Endothelial cell (in vitro differentiated cells): ENCODE data around the gene NADK2. TPM values are rescaled to one million over a fixed set of nuclear protein-coding genes. Genes with fewer than 3 reads are reported as not detected.
"Not testable (repeated sequence)": the region's sequence is repeated elsewhere in the genome, so short reads cannot be mapped to it uniquely, and the experiment has no call there.

Experiments
- DNase-seq: peaks from one replicate; pipeline ENCODE4 v3.0.0; 2021; ENCODE audit warnings: low spot score
- H3K27ac Mint-ChIP-seq: one replicate; pipeline ENCODE4 v1.8.0; 2021; ENCODE audit warnings: mixed read lengths, inconsistent platforms; ENCODE audit not compliant: unreplicated experiment
- H3K27me3 Mint-ChIP-seq: one replicate; pipeline ENCODE4 v1.8.0; 2021; ENCODE audit warnings: mild to moderate bottlenecking, moderate library complexity, mixed read lengths, inconsistent platforms; ENCODE audit not compliant: unreplicated experiment
- H3K36me3 Mint-ChIP-seq: one replicate; pipeline ENCODE4 v1.8.0; 2021; ENCODE audit warnings: mild to moderate bottlenecking, low read depth, mixed read lengths, inconsistent platforms; ENCODE audit not compliant: unreplicated experiment
- H3K4me1 Mint-ChIP-seq: one replicate; pipeline ENCODE4 v1.8.0; 2021; ENCODE audit warnings: mild to moderate bottlenecking, mixed read lengths, inconsistent platforms; ENCODE audit not compliant: unreplicated experiment
- H3K4me3 Mint-ChIP-seq: one replicate; pipeline ENCODE4 v1.8.0; 2021; ENCODE audit warnings: mild to moderate bottlenecking, mixed read lengths, inconsistent platforms; ENCODE audit not compliant: unreplicated experiment
- H3K9me3 Mint-ChIP-seq: one replicate; pipeline ENCODE4 v1.8.0; 2021; ENCODE audit warnings: mixed read lengths, inconsistent platforms; ENCODE audit not compliant: unreplicated experiment
- CTCF ChIP-seq: fragments of 200-600 bp; sonication (generic); IDR thresholded peaks from one replicate; pipeline ENCODE4 v1.5.0; 2021; ENCODE audit warnings: antibody characterized with exemption; ENCODE audit not compliant: unreplicated experiment
- long read RNA-seq: library from polyadenylated mRNA; unstranded; transcript quantifications from one replicate; pipeline ENCODE4 v2.0.0, GENCODE V29; 2020; ENCODE audit not compliant: unreplicated experiment
- total RNA-seq: library from RNA; stranded (reverse); fragmentation: NEBNext Ultra II Directional; extraction: Animal tissue kit (Norgen Biotek cat#: 25700); gene quantifications from one replicate; pipeline ENCODE4 v1.2.1, GENCODE V29; 2021; ENCODE audit not compliant: unreplicated experiment

NADK2 gene
- total RNA-seq: 27.0 TPM
- long read RNA-seq, partial matches to known transcripts: 0 of 7 reads
- long read RNA-seq, other reads (novel, unspliced or antisense): 4 of 7 reads

GRCh38 chr5:36241631-36242533 lies at the start of gene NADK2:
Gene NADK2, minus strand, starts transcription at chr5:36241925. Its CDS starts 127 bp downstream, at chr5:36241798.
- DNase-seq: peak; percentile 97
- TF ChIP-seq CTCF: peak; percentile 73
- H3K4me3 Mint-ChIP-seq: peak within 1 kb of the TSS; percentile 91
- no peaks in the 10 kb centered on the region for H3K9me3 Mint-ChIP-seq
- no peaks in the 10 kb centered on the region for H3K36me3 Mint-ChIP-seq
- peaks cover 18% of the 10 kb centered on the region for H3K4me1 Mint-ChIP-seq
- H3K27ac Mint-ChIP-seq: peak within 1 kb of the TSS; percentile 96
- H3K27me3 Mint-ChIP-seq: peaks cover 5% of the 10 kb centered on the region

GRCh38 chr5:36285837-36286615 lies 44.3 kb upstream of the NADK2 start:
- H3K36me3 Mint-ChIP-seq: no peaks in the 10 kb centered on the region
- no peak for DNase-seq
- H3K27me3 Mint-ChIP-seq: no peaks in the 10 kb centered on the region
- H3K9me3 Mint-ChIP-seq: no peaks in the 10 kb centered on the region
- H3K27ac Mint-ChIP-seq: no peak overlapping the region
- peaks cover 8% of the 10 kb centered on the region for H3K4me1 Mint-ChIP-seq
- no peak for TF ChIP-seq CTCF
- H3K4me3 Mint-ChIP-seq: no peak overlapping the region

- not testable (repeated sequence) for H3K4me3 Mint-ChIP-seq, H3K9me3 Mint-ChIP-seq, H3K27me3 Mint-ChIP-seq, H3K36me3 Mint-ChIP-seq, H3K4me1 Mint-ChIP-seq, DNase-seq, H3K27ac Mint-ChIP-seq
Observed at GRCh38 chr5:36283775-36284174, 42.0 kb upstream of the NADK2 start.

GRCh38 chr5:36281626-36282025 lies 39.9 kb upstream of the NADK2 start:
- Mint-ChIP-seq H3K4me3 (no peak overlapping the region), H3K27me3 (no peaks in the 10 kb centered on the region), H3K27ac (no peak overlapping the region), H3K9me3 (no peaks in the 10 kb centered on the region), H3K4me1 (peaks cover 5% of the 10 kb centered on the region), H3K36me3 (no peaks in the 10 kb centered on the region)
- DNase-seq: no peak
- TF ChIP-seq CTCF: no peak

GRCh38 chr5:36279054-36279698 lies 37.5 kb upstream of the NADK2 start:
- Mint-ChIP-seq H3K4me1 (peaks cover 3% of the 10 kb centered on the region), H3K27me3 (no peaks in the 10 kb centered on the region), H3K4me3 (no peak overlapping the region), H3K27ac (no peak overlapping the region), H3K9me3 (no peaks in the 10 kb centered on the region), H3K36me3 (no peaks in the 10 kb centered on the region)
- TF ChIP-seq CTCF: no peak
- no peak for DNase-seq
